ENCODE results near the gene ALG1. TPM values are rescaled to one million over a fixed set of nuclear protein-coding genes. Genes with fewer than 3 reads are reported as not detected.
"Not testable (repeated sequence)": the region's sequence is repeated elsewhere in the genome, so short reads cannot be mapped to it uniquely, and the experiment has no call there.

Gene ALG1
- total RNA-seq, 4 donors from 2014 or later = 27.3 to 47.1 (median 43.0) TPM

- WGBS, 2 donors = 80 to 89% methylated on average over 5 to 20 of the region's 27 CpGs
- Histone ChIP-seq H3K9me3 (no peaks in the 10 kb centered on the region), H3K36me3 (no peaks in the 10 kb centered on the region), H3K27ac (no peak overlapping the region), H3K4me3 (replicated peaks in 1 of 3) (no peak overlapping the region), H3K4me1 (peaks cover 0 to 13% of the 10 kb centered on the region in 2 donors), H3K27me3 (no peaks in the 10 kb centered on the region)
- TF ChIP-seq, protein P1, sequence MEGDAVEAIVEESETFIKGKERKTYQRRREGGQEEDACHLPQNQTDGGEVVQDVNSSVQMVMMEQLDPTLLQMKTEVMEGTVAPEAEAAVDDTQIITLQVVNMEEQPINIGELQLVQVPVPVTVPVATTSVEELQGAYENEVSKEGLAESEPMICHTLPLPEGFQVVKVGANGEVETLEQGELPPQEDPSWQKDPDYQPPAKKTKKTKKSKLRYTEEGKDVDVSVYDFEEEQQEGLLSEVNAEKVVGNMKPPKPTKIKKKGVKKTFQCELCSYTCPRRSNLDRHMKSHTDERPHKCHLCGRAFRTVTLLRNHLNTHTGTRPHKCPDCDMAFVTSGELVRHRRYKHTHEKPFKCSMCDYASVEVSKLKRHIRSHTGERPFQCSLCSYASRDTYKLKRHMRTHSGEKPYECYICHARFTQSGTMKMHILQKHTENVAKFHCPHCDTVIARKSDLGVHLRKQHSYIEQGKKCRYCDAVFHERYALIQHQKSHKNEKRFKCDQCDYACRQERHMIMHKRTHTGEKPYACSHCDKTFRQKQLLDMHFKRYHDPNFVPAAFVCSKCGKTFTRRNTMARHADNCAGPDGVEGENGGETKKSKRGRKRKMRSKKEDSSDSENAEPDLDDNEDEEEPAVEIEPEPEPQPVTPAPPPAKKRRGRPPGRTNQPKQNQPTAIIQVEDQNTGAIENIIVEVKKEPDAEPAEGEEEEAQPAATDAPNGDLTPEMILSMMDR (IDR thresholded peaks at IDR 0.05) = no peak
- TF ChIP-seq POLR2A (IDR thresholded peaks at IDR 0.05) = no peak
- DNase-seq = peak; percentile 77 to 84
- intact Hi-C loops (cut with DNase I) = no loop called here
Measured at GRCh38 chr16:5108505-5109158, 37.0 kb downstream of the ALG1 start.

DNA sequence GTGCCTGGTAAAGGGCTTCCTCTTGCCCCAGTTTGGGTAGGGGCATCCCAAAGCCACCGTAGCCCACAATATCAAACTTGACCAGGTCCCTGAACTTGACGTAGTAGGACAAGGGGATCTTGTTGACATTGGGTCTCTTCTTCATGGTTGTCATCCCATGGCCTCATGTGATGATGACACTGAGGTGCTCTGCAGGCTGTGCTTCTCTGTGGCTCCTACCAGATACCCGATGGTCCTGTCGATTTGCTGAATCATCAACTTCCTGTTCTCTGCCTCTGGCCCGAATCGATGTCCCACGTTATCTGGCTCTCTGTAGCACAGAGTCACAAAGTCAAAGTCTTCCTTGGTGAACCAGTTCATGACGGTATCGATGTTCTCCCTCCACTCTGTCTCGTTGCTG lies 39.3 kb downstream of the ALG1 start:
- H3K27ac ChIP-seq; DNase-seq; H3K36me3 ChIP-seq; H3K9me3 ChIP-seq; intact Hi-C loops (cut with DNase I); H3K4me1 ChIP-seq; H3K27me3 ChIP-seq; H3K4me3 ChIP-seq (replicated peaks in 1 of 3): not testable (repeated sequence)
- 88 to 94% methylated on average over 10 of the region's 10 CpGs for WGBS, 2 donors

DNA sequence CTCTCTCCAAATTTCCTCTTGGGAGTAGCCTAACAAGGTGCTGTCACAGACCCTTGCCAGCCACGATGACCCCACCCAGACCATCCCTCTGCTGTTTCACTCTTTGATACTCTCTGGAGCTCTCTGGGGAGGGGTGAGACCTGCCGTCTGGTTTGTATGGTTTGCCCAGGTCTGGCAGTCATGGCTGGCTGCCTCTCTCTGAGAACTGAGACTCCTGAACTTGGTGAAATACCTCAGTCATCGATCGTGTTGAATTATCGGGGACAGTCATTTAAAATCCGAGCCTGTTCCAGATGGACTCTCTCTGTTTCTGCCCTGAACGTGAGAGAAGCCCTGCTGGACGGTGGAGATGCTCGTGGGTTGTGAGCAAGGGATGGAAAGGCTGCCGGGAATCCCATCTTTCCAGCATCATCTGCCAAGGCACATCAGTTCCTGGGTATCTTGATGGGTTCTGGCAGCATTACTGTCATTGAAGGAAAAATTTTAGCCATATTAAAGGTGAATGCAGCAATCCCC lies 45.2 kb downstream of the ALG1 start:
- H3K36me3 ChIP-seq; intact Hi-C loops (cut with DNase I); H3K9me3 ChIP-seq; H3K27me3 ChIP-seq; H3K4me3 ChIP-seq (replicated peaks in 1 of 3): not testable (repeated sequence)
- Histone ChIP-seq H3K4me1 (peaks cover 16 to 30% of the 10 kb centered on the region in 2 donors), H3K27ac (peak overlapping the region; percentile 86 to 90 (median 89))
- DNase-seq = peak; percentile 34 to 57
- 15 to 21% methylated on average over 10 of the region's 10 CpGs for WGBS, 2 donors

- peak overlapping the region; percentile 86 to 90 (median 89) for H3K27ac ChIP-seq
- not testable (repeated sequence) for H3K36me3 ChIP-seq
- peak; percentile 73 to 83 for DNase-seq
Measured at GRCh38 chr16:5117300-5118087, 45.9 kb downstream of the ALG1 start.

GRCh38 chr16:5131467-5132004 lies 59.9 kb downstream of the ALG1 start:
- H3K4me3 ChIP-seq (replicated peaks in 1 of 3); intact Hi-C loops (cut with DNase I); H3K9me3 ChIP-seq; H3K27me3 ChIP-seq; DNase-seq; H3K27ac ChIP-seq; H3K36me3 ChIP-seq; H3K4me1 ChIP-seq: not testable (repeated sequence)
- WGBS, 2 donors = 90 to 92% methylated on average over 3 of the region's 3 CpGs

More at GRCh38 chr16:5117300-5118087, 45.9 kb downstream of the ALG1 start:
- H3K4me3 ChIP-seq (replicated peaks in 1 of 3); H3K27me3 ChIP-seq; intact Hi-C loops (cut with DNase I); H3K9me3 ChIP-seq: not testable (repeated sequence)
- H3K4me1 ChIP-seq = peaks cover 16 to 30% of the 10 kb centered on the region in 2 donors
- TF ChIP-seq POLR2A (IDR thresholded peaks at IDR 0.05) = peak in 1 of 2 donors; percentile 35
- WGBS, 2 donors = 18 to 29% methylated on average over 9 to 20 of the region's 20 CpGs

DNA sequence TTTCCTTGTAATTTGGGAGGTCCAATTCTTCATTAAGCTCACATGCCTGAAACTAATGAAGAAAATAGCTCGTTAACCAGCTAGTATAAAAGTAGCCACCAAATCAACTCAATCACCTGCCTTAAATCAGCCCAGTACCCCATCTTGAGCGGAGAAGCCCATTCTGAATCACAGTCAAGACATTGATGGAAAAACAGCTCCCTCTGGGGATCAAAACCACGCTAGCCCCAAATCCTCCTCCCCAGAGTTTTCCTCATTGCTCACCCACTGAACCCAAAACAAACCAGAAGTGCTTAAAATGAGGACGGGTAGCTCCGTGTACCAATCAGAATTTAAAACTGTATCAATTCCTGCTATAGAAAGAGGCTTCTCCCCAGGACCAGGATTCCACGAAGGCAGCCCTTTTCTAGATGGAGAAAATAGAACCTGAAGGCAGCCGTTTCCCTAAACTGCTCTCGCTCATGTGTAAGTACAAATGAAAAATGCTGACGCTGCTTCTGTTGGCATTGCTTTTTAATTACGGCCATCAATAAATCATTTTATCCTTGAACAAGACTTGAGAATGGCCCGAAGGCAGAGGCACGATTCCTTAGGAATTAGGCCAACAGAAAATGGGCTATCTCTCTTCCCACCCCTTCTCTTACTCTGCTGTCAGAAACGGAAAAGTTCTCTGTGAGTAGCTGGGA lies 61.4 kb downstream of the ALG1 start:
- DNase-seq; H3K4me1 ChIP-seq; H3K9me3 ChIP-seq; H3K4me3 ChIP-seq (replicated peaks in 1 of 3); H3K27ac ChIP-seq; intact Hi-C loops (cut with DNase I); H3K36me3 ChIP-seq; H3K27me3 ChIP-seq: not testable (repeated sequence)
- WGBS, 2 donors = 62 to 63% methylated on average over 13 of the region's 13 CpGs

GRCh38 chr16:5134739-5135452 lies 63.3 kb downstream of the ALG1 start:
- H3K4me1 ChIP-seq; intact Hi-C loops (cut with DNase I); H3K36me3 ChIP-seq; H3K9me3 ChIP-seq; H3K4me3 ChIP-seq (replicated peaks in 1 of 3); H3K27me3 ChIP-seq; H3K27ac ChIP-seq: not testable (repeated sequence)
- DNase-seq = peak in 1 of 2 donors; percentile 7
- WGBS, 2 donors = 53 to 59% methylated on average over 13 of the region's 13 CpGs

Other genes starting within 250 kb of the ALG1 start
- 10 to 100 TPM; 43.1 to 89.2 (median 75.5) TPM for gene GLYR1, start 224.6 kb upstream of the ALG1 start, total RNA-seq
- 10 to 100 TPM; 27.9 to 40.7 (median 30.5) TPM for gene UBN1, start 224.4 kb upstream of the ALG1 start, total RNA-seq
- gene PPL, start 134.7 kb upstream of the ALG1 start, total RNA-seq = 10 to 100 TPM; 55.5 to 84.9 (median 72.0) TPM
- gene SEC14L5, start 113.5 kb upstream of the ALG1 start, total RNA-seq = under 1 TPM; 0.11 to 0.33 (median 0.21) TPM
- 10 to 100 TPM; 26.0 to 46.8 (median 30.8) TPM for gene NAGPA, start 37.9 kb upstream of the ALG1 start, total RNA-seq
- gene C16orf89, start 5.9 kb upstream of the ALG1 start, total RNA-seq = 100 to 1,000 TPM; 172 to 385 (median 287) TPM
- gene EEF2KMT, start 26.0 kb downstream of the ALG1 start, total RNA-seq = 10 to 100 TPM in 2 of 4 donors, 1 to 10 TPM in 2; 8.7 to 14.9 (median 10.9) TPM

Data from thyroid gland (tissue), 4 donors.